GM12864 (cell line): ENCODE measurements around the gene CDH13.

Experiments used
- DNase-seq: peaks from one replicate; pipeline ENCODE4 v3.0.0-alpha.2; 2011; ENCODE audit warnings: low read depth
- H3K4me3 ChIP-seq: 2 replicates; pipeline ENCODE4 v1.5.1; 2011; ENCODE audit warnings: mild to moderate bottlenecking, low read depth, low read length, control low read depth
- CTCF ChIP-seq: IDR thresholded peaks from 2 replicates; pipeline ENCODE4 v1.5.1; 2011; ENCODE audit warnings: low read depth, mild to moderate bottlenecking, moderate library complexity, low read length, control low read depth, inconsistent platforms; ENCODE audit errors: missing control alignments

CDH13 gene

GRCh38 chr16:83158320-83158957 lies 531.7 kb downstream of the CDH13 start:
- H3K4me3 ChIP-seq: no peak overlapping the region
- DNase-seq: no peak
- TF ChIP-seq CTCF: no peak

- TF ChIP-seq CTCF: no peak
- H3K4me3 ChIP-seq: no peak overlapping the region
These were observed 532.3 kb downstream of the CDH13 start for GRCh38 chr16:83159049-83159448.

GRCh38 chr16:83160287-83161020 lies 533.7 kb downstream of the CDH13 start:
- DNase-seq: no peak
- no peak overlapping the region for H3K4me3 ChIP-seq
- no peak for TF ChIP-seq CTCF

More at GRCh38 chr16:83159049-83159448, 532.3 kb downstream of the CDH13 start:
- DNase-seq: no peak

- TF ChIP-seq CTCF: no peak
- H3K4me3 ChIP-seq: no peak overlapping the region
- no peak for DNase-seq
These were observed 536.0 kb downstream of the CDH13 start for GRCh38 chr16:83162791-83163190.

- no peak overlapping the region for H3K4me3 ChIP-seq
- no peak for DNase-seq
- TF ChIP-seq CTCF: no peak
These were observed 538.0 kb downstream of the CDH13 start for GRCh38 chr16:83164816-83165215.

- TF ChIP-seq CTCF: no peak
These were observed 544.6 kb downstream of the CDH13 start for GRCh38 chr16:83171396-83171795.

GRCh38 chr16:83174671-83175070 lies 547.9 kb downstream of the CDH13 start:
- no peak for DNase-seq
- no peak for TF ChIP-seq CTCF
- H3K4me3 ChIP-seq: no peak overlapping the region

More at GRCh38 chr16:83171396-83171795, 544.6 kb downstream of the CDH13 start:
- no peak for DNase-seq
- no peak overlapping the region for H3K4me3 ChIP-seq
